Neural cell (in vitro differentiated cells): ENCODE measurements around the gene FNBP1.

Experiments
- CTCF ChIP-seq: fragments of 450-650 bp; IDR thresholded peaks from 2 replicates; pipeline ENCODE4 v1.5.1; 2014; ENCODE audit warnings: antibody characterized with exemption, mild to moderate bottlenecking, moderate library complexity; ENCODE audit not compliant: poor library complexity, severe bottlenecking
- EP300 ChIP-seq: fragments of 450-650 bp; conservative IDR thresholded peaks from 2 replicates; pipeline ENCODE4 v1.6.1; 2014; ENCODE audit warnings: antibody characterized with exemption, mild to moderate bottlenecking, moderate library complexity; ENCODE audit not compliant: poor library complexity, severe bottlenecking
- EZH2 ChIP-seq: fragments of 200-600, 300-800 bp; shearing (Covaris generic), sonication (generic); IDR thresholded peaks from 2 replicates; pipeline ENCODE4 v1.6.1; 2014; ENCODE audit warnings: antibody characterized with exemption, low read length, borderline replicate concordance, mild to moderate bottlenecking; ENCODE audit not compliant: insufficient read depth, poor library complexity, severe bottlenecking
- REST ChIP-seq: IDR thresholded peaks from 2 replicates; pipeline ENCODE4 v1.6.1; 2012; ENCODE audit warnings: borderline replicate concordance
- TAF1 ChIP-seq: IDR thresholded peaks from 2 replicates; pipeline ENCODE4 v1.6.1; 2012; ENCODE audit warnings: low read depth

- TF ChIP-seq CTCF = no peak
- no peak for TF ChIP-seq EZH2
- no peak for TF ChIP-seq REST
- no peak for TF ChIP-seq TAF1
- TF ChIP-seq EP300 = no peak
These were observed 152.9 kb downstream of the FNBP1 start for GRCh38 chr9:129889941-129890717.
